HepG2 (cell line): ENCODE results near the gene TNNI3. TPM values are rescaled to one million over a fixed set of nuclear protein-coding genes. Genes with fewer than 3 reads are reported as not detected.
A peak's percentile ranks its signal among the peaks of the same experiment; 100 is the strongest.

Source experiments
- DRAP1 ChIP-seq: IDR thresholded peaks from 2 replicates; pipeline ENCODE4 v1.6.1; 2016; ENCODE audit warnings: missing genetic modification reagents, missing compliant biosample characterization
- E2F2 ChIP-seq: sonication (generic); formaldehyde crosslinking; IDR thresholded peaks from 2 replicates; pipeline ENCODE4 v1.4.0; 2020; ENCODE audit warnings: missing genetic modification reagents, borderline replicate concordance
- GABPA ChIP-seq, 2 experiments: IDR thresholded peaks; 2 replicates each; pipeline ENCODE4 v1.6.1; 2011 to 2016; ENCODE audit warnings: low read depth in 2 of 2, low read length in 1 of 2, missing biosample characterization in 1 of 2, missing genetic modification characterization in 1 of 2
- MAFG ChIP-seq: sonication (generic); formaldehyde crosslinking; IDR thresholded peaks from 2 replicates; pipeline ENCODE4 v1.5.1; 2020; ENCODE audit warnings: mild to moderate bottlenecking, missing genetic modification reagents
- MTF1 ChIP-seq: sonication (generic); formaldehyde crosslinking; IDR thresholded peaks from 2 replicates; pipeline ENCODE4 v1.5.0; 2020; ENCODE audit warnings: missing genetic modification reagents
- PITX1 ChIP-seq: sonication (generic); formaldehyde crosslinking; IDR thresholded peaks from 2 replicates; pipeline ENCODE4 v1.5.1; 2020; ENCODE audit warnings: mild to moderate bottlenecking, missing genetic modification reagents
- RBM22 ChIP-seq: fragments of 200-400 bp; formaldehyde crosslinking; optimal IDR thresholded peaks from 2 replicates; pipeline ENCODE3; 2017; ENCODE audit warnings: mild to moderate bottlenecking, low read length, moderate library complexity
- REPIN1 ChIP-seq: sonication (generic); formaldehyde crosslinking; IDR thresholded peaks from 2 replicates; pipeline ENCODE4 v1.8.0; 2022; ENCODE audit warnings: missing genetic modification reagents, low read depth, mild to moderate bottlenecking, borderline replicate concordance
- RFX3 ChIP-seq: IDR thresholded peaks from 2 replicates; pipeline ENCODE4 v1.6.1; 2016; ENCODE audit warnings: missing biosample characterization, missing genetic modification reagents
- SALL1 ChIP-seq: sonication (generic); formaldehyde crosslinking; IDR thresholded peaks from 2 replicates; pipeline ENCODE4 v1.8.0; 2022; ENCODE audit warnings: mild to moderate bottlenecking, missing genetic modification reagents
- SAP130 ChIP-seq: IDR thresholded peaks from 2 replicates; pipeline ENCODE4 v1.6.1; 2016; ENCODE audit warnings: low read depth
- SP2 ChIP-seq: sonication (generic); formaldehyde crosslinking; IDR thresholded peaks from 2 replicates; pipeline ENCODE4 v1.5.1; 2020; ENCODE audit warnings: mild to moderate bottlenecking, missing genetic modification reagents
- TBX2 ChIP-seq: sonication (generic); formaldehyde crosslinking; IDR thresholded peaks from 2 replicates; pipeline ENCODE4 v1.5.0; 2020; ENCODE audit warnings: missing genetic modification reagents, mild to moderate bottlenecking, borderline replicate concordance
- ZNF253 ChIP-seq: sonication (generic); formaldehyde crosslinking; IDR thresholded peaks from 2 replicates; pipeline ENCODE4 v1.8.0; 2022; ENCODE audit warnings: mild to moderate bottlenecking, missing genetic modification reagents, borderline replicate concordance
- ZNF281 ChIP-seq: sonication (generic); formaldehyde crosslinking; IDR thresholded peaks from 2 replicates; pipeline ENCODE4 v1.4.0; 2020; ENCODE audit warnings: missing genetic modification reagents, borderline replicate concordance
- ZNF660 ChIP-seq: sonication (generic); formaldehyde crosslinking; IDR thresholded peaks from 2 replicates; pipeline ENCODE4 v1.5.1; 2020; ENCODE audit warnings: mild to moderate bottlenecking, low read depth, missing genetic modification reagents, borderline replicate concordance
- ZNF772 ChIP-seq: sonication (generic); formaldehyde crosslinking; IDR thresholded peaks from 2 replicates; pipeline ENCODE4 v1.5.0; 2020; ENCODE audit warnings: mild to moderate bottlenecking, missing genetic modification reagents
- polyA plus RNA-seq, 8 experiments: library from polyadenylated mRNA; depleted of rRNA in 3 of 8; stranded (reverse) in 7 of 8; unstranded in 1 of 8; fragments of >200 nt; fragmentation: Illumina TruSeq in 4 of 8; extraction: Trizol in 4 of 8; gene quantifications; 2 replicates each; pipeline versions ENCODE4 v1.2.1 to v1.2.3, GENCODE V29; 2011 to 2016; ENCODE audit warnings: low read depth in 4 of 8, missing spikeins in 1 of 8, mixed read lengths in 1 of 8; ENCODE audit not compliant: insufficient read depth in 1 of 8
- total RNA-seq, 5 experiments: library from RNA; depleted of rRNA; stranded (reverse); fragments of >200 nt; fragmentation: Illumina TruSeq; extraction: Trizol; gene quantifications; 2 replicates each; pipeline ENCODE4 v1.2.3, GENCODE V29; 2016; ENCODE audit warnings: low read depth in 1 of 5
- TF ChIP-seq, protein P1 (sequence below): sonication (generic); formaldehyde crosslinking; IDR thresholded peaks from 2 replicates; pipeline ENCODE4 v1.8.1; 2023; ENCODE audit warnings: mild to moderate bottlenecking, moderate library complexity, missing genetic modification reagents
- TF ChIP-seq, protein P2 (sequence below), 2 experiments: sonication (generic) in 1 of 2; formaldehyde crosslinking in 1 of 2; IDR thresholded peaks; 2 replicates each; pipeline versions ENCODE4 v1.4.0 to v1.6.1; 2018 to 2020; ENCODE audit warnings: missing genetic modification reagents in 2 of 2, borderline replicate concordance in 1 of 2, low read depth in 1 of 2, mild to moderate bottlenecking in 1 of 2, missing biosample characterization in 1 of 2

The TNNI3 gene
- total and polyA plus RNA-seq, 2 of the 13 experiments (the other 11 are each of a cell fraction or from before 2014, with no cell fraction given), result 3.5 to 3.7 TPM

DNA sequence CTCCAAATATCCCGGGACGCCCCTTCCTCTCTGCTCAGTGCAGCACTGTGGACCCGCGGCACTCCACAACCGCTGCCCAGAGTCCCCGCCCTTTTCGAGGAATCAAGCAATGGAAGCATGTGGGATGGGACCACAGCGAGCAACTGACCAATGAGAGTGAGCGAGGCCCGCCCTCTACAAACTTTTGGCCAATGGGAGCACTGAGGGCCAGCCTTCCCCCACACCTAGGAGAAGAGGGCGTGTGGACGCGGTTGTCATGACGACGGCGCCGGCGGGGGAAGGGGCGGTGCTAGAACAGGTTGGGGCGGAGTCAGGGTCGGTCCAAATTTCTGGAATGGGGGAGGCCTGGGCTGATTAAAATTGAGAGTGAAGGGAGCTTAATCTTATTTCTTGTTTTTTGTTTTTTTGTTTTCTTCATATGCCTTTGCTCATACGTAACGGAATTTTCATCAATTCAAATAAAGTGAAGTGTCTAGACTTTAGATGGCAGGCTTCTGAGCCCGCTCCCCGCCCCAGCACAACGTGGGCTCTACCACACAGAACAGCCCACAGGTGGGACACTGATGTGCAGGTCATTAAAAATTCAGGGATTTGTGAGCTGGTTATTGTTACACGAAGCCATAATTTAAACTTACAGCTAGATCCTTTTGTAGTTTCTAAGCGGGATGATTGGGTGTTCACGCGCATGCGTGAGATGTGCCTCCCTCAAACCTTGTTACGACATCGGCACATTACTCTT is 9.2 kb upstream of the TNNI3 start, which contains the start of gene DNAAF3 (continued):
- 0 out of 2 replicates have a peak, but pooled peaks have one; percentile 52 for TF ChIP-seq ZNF281 (CRISPR knock-in tag)
- no peak for TF ChIP-seq MTF1 (CRISPR knock-in tag)
- no peak for TF ChIP-seq ZNF660 (CRISPR knock-in tag)
- TF ChIP-seq, protein P1, sequence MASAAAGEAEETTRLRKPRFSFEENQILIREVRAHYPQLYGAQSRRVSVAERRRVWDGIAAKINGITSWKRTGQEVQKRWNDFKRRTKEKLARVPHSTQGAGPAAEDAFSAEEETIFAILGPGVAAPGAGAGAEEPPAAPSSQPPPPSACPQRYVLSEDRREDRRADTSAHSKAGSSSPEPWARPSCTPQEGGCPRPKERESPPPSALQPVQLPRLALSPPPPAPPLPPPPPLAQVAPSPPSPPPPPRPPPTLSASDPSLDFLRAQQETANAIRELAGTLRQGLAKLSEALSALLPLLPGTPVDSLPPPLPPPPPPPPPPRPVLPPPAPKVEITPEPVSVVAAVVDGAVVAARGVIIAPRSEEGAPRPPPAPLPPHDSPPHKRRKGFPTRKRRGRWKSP, result peak; percentile 63
- peak; percentile 79 for TF ChIP-seq RBM22
- 0 out of 2 replicates have a peak, but pooled peaks have one; percentile 4 for TF ChIP-seq DRAP1
- TF ChIP-seq SAP130 (CRISPR knock-in tag), result peak; percentile 87
- no peak for TF ChIP-seq E2F2
- peak; percentile 16; the same call in 1 of the 2 replicates for TF ChIP-seq ZNF772 (CRISPR knock-in tag)
- TF ChIP-seq MAFG (CRISPR knock-in tag), result no peak
- peak; percentile 94 for TF ChIP-seq SP2
- peak; percentile 98 for TF ChIP-seq RFX3
- peak; percentile 64; the same call in 1 of the 2 replicates for TF ChIP-seq TBX2 (CRISPR knock-in tag)
- peak; percentile 6; the same call in 1 of the 2 replicates for TF ChIP-seq SALL1 (CRISPR knock-in tag)
- no peak for TF ChIP-seq ZNF253 (CRISPR knock-in tag)
- 0 out of 2 replicates have a peak, but pooled peaks have one; percentile 15 for TF ChIP-seq PITX1 (CRISPR knock-in tag)
- no peak for TF ChIP-seq REPIN1 (CRISPR knock-in tag)
- no peak for TF ChIP-seq GABPA (IDR thresholded peaks at IDR 0.05; ENCODE audit: low read depth, low read length)
- peak; percentile 50; the same call in 1 of the 2 replicates for TF ChIP-seq GABPA (CRISPR knock-in tag; IDR thresholded peaks at IDR 0.05; ENCODE audit: low read depth)
- TF ChIP-seq, protein P2, sequence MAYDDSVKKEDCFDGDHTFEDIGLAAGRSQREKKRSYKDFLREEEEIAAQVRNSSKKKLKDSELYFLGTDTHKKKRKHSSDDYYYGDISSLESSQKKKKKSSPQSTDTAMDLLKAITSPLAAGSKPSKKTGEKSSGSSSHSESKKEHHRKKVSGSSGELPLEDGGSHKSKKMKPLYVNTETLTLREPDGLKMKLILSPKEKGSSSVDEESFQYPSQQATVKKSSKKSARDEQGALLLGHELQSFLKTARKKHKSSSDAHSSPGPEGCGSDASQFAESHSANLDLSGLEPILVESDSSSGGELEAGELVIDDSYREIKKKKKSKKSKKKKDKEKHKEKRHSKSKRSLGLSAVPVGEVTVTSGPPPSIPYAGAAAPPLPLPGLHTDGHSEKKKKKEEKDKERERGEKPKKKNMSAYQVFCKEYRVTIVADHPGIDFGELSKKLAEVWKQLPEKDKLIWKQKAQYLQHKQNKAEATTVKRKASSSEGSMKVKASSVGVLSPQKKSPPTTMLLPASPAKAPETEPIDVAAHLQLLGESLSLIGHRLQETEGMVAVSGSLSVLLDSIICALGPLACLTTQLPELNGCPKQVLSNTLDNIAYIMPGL (CRISPR knock-in tag; IDR thresholded peaks at IDR 0.05; ENCODE audit: borderline replicate concordance in 1 of 2, low read depth in 1 of 2), result peak in 1 of 2 experiments; percentile 12; a peak in 1 of 4 replicates
